NCI-H510A (cell line): ENCODE results near the gene CACNA2D4.

ENCODE experiments used
- DNase-seq: peaks from one replicate; lab custom pipeline; 2025; lab: John Stamatoyannopoulos, UW

CACNA2D4 gene

GRCh38 chr12:1776170-1776921, 142.1 kb downstream of the CACNA2D4 start:
- DNase-seq = no peak

- DNase-seq = no peak
Observed at GRCh38 chr12:1773937-1774655, 144.4 kb downstream of the CACNA2D4 start.

- no peak for DNase-seq
Observed at GRCh38 chr12:1769809-1770494, 148.5 kb downstream of the CACNA2D4 start.

GRCh38 chr12:1768615-1769014, 149.8 kb downstream of the CACNA2D4 start:
- no peak for DNase-seq

DNA sequence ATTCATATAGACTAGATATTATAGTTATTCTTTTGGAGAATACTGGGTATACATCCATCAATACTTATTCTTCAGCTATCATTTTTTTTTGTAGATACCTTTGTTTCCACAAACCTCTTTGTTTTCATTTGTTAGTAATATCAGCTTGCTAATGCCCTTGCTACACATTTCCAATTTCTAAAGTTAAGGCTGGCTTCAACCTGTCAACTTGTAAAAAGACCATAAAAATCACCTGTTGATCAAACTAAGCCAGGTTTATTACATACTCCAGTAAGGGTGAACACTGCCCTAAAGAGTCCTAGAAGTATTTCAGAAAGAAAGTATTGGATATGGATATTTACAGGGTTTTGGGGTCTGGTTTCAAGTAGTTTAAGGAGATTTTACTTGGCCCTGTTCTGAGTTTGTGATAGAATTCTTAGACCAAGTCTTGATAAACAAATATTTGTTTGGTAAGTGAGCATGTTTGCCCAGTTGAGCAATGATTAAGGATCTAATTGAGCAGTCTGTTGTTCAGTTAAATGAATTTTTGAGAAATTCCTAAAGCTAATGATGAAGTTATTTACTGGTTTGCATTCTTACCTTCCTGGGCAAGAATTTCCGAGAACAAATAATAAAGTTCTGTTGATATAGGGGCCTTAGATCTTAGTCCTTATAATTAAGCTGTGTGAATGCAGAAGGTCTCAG, 150.9 kb downstream of the CACNA2D4 start:
- no peak for DNase-seq

DNA sequence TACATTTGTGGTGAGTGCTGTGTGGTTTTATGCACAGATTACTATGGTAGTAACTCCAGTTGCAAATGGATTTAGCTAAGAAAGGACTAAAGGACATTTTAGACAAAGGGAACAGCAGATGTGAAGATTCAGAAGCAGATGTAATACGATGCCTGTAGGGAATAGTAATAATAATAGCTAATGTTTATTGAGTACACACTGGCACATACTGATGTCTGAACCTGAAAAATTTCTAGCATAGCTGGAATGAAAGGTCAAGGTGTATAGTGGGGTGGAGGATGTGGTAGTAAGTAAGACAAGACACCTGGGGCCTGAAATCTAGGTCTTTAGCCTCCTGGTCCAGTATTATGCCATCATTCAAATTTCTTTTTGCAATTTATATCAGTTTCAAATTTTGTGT, 152.3 kb downstream of the CACNA2D4 start:
- no peak for DNase-seq

DNA sequence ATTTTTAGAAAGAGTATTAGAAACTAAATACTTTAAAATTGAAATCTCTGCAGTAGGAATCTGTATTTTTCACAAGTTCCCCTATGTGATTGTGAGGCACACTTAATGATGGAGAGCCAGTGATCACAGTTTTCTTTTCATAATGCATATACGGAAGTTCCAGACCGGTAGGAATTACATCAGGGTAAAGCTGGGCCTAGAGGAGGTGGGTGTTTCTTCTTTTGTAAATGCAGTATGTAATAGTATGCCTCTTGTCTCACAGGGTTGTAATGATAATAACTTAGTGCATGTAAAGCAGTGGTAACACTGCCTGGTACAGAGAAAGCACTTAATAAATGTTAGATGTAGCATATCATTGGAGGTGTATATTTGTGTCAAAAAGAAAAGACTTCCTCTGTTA, 155.3 kb downstream of the CACNA2D4 start:
- DNase-seq = no peak

- DNase-seq = no peak
Observed at GRCh38 chr12:1761857-1762256, 156.6 kb downstream of the CACNA2D4 start.

DNA sequence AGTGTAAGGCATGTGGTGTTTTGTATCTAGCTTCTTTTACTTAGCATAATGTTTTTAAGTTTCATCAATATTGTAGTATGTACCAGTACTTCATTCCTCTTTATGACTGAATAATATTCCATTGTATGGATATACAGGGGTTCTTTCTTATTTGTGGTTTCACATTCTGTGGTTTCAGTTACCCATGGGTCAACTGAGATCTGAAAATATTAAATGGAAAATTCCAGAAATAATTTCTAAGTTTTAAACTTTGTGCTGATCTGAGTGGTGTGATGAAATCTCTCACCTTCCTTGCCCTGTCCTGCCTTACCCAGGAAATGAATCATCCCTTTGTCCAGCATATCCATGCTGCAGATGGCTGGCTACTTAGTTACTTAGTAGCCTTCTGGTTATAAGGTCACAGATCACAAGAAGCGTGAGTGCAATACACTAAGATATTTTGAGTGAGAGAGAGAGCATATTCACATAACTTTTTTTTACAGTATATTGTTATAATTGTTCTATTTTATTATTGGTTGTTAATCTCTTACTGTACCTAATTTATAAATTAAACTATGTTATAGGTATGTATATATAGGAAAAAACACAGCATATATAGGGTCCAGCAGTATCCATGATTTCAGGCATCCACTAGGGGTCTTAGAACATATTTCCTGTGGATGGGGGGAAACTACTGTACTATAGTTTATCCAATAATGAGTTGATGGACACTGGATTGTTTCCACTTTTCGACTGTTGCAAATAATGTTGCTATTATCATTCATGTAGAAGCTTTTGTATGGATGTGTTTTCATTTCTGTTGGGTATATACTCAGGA, 157.7 kb downstream of the CACNA2D4 start:
- no peak for DNase-seq

DNA sequence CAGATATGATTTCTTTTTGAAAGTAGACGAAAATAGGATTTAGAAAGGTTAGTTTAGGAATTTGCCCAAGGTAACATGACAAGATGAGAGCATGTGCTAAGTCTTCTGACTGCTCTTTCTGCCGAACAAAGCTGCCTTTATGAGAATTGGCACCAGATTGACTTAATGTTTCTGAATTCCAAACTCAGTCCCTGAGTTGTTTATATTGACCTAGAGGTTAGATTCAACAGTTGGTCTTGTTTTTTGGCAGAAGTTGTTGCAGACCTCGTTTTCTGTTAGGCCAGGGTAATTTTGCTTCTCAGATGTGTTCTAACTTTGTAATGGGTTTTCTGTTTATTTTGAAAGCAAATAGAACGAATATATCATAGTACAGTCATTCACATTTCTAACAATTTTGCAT, 159.6 kb downstream of the CACNA2D4 start:
- DNase-seq = no peak

DNA sequence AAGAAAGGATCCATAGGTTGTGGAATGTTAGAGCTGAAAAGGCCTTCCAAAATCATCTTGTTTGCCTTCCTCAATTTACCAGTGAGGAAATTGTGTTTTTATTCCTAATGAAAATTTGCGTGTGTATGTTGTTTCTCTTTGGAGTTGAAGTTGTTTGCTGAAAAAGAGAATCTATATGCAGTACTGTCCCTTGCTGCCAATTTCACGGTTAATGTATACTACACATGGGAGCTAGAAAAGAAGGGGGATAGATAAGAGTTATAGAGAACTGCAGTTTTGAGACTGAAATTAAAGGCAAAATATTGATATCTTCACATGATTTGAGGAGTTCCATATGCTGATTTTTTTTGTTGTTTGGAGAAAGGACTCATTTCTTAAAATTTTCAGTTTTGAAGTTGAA, 160.1 kb downstream of the CACNA2D4 start:
- DNase-seq = no peak

DNA sequence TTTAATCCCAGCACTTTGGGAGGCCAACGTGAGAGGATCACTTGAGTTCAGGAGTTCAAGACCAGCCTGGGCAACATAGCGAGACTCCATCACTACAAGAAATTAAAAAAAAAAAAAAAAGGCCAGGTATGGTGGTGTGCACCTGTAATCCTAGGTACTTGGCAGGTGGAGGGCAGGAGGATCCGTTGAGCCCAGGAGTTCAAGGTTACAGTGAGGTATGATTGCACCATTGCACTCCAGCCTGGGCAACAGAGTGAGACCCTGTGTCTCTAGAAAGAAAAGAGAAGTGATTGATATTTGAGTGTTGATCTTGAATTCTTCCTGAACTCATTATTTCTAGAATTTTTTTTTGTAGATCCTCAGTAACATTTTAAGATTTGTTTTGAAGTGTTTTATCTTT, 168.2 kb downstream of the CACNA2D4 start:
- DNase-seq = no peak

GRCh38 chr12:1749019-1749418, 169.4 kb downstream of the CACNA2D4 start:
- no peak for DNase-seq

DNA sequence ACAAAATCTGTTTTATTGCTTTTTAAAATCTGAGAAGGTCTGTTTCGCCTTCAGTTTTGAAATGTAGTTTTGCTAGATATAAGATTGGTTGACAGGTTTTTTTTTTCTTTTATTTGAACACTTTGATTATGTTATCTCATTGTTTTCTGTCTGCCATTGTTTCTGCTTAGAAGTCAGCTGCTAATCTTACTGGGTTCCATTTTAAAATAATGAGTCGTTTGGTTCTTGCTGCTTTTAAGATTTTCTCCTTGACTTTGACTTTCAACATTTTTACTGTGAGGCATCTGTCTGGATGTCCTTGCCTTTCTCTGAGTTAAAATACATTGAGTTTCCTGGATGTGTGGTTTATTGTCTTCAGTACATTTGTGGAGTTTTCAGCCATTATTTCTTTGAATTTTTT, 170.8 kb downstream of the CACNA2D4 start:
- DNase-seq = no peak

GRCh38 chr12:1744932-1745331, 173.5 kb downstream of the CACNA2D4 start:
- no peak for DNase-seq
